ENCODE data around the gene SLC6A12. TPM values are rescaled to one million over a fixed set of nuclear protein-coding genes. Genes with fewer than 3 reads are reported as not detected.
"Not testable (repeated sequence)": the region's sequence is repeated elsewhere in the genome, so short reads cannot be mapped to it uniquely, and the experiment has no call there.

SLC6A12 gene
- polyA plus RNA-seq, 12 donors = 0.27 to 1.1 (median 0.61) TPM; not detected in 2

DNA sequence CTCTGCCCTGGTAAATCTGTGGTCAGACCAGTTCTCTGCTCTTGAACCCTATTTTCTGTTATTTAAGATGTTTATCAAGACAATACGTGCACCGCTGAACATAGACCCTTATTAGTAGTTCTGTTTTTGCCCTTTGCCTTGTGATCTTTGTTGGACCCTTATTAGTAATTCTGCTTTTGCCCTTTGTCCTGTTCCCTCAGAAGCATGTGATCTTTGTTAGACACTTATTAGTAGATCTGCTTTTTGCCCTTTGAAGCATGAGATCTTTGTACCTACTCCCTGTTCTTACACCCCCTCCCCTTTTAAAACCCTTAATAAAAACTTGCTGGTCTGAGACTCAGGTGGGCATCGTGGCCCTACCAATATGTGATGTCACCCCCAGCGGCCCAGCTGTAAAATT lies 22.0 kb upstream of the SLC6A12 start:
- DNase-seq = not testable (repeated sequence)

DNA sequence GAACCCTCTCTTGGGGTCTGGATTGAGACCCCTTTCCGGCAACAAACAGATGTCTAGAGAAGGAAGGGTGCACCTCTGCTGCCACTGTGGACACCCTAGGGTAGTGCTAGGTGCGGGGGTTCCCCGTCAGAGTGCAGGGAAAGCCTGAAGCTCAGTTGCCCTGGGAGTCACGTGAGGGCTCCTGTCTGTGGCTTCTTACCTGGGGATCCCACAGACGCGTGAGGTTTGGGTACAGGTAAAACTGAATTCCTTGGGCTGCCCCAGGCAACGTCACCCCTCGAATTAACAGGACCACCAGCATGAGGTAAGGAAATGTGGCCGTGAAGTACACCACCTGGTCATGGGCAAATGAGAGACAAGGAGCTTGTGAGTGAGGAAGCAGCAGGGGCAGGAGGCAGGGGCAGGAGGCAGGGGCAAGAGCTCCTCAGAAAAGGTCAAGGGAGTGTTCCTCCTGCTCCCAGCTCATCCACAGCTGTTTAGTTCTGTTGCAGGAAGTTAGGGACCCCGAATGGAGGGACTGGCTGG lies 21.0 kb upstream of the SLC6A12 start:
- no peak for DNase-seq

GRCh38 chr12:234019-234418 lies 20.1 kb upstream of the SLC6A12 start:
- DNase-seq = no peak

GRCh38 chr12:233615-233968 lies 19.6 kb upstream of the SLC6A12 start:
- DNase-seq = no peak

DNA sequence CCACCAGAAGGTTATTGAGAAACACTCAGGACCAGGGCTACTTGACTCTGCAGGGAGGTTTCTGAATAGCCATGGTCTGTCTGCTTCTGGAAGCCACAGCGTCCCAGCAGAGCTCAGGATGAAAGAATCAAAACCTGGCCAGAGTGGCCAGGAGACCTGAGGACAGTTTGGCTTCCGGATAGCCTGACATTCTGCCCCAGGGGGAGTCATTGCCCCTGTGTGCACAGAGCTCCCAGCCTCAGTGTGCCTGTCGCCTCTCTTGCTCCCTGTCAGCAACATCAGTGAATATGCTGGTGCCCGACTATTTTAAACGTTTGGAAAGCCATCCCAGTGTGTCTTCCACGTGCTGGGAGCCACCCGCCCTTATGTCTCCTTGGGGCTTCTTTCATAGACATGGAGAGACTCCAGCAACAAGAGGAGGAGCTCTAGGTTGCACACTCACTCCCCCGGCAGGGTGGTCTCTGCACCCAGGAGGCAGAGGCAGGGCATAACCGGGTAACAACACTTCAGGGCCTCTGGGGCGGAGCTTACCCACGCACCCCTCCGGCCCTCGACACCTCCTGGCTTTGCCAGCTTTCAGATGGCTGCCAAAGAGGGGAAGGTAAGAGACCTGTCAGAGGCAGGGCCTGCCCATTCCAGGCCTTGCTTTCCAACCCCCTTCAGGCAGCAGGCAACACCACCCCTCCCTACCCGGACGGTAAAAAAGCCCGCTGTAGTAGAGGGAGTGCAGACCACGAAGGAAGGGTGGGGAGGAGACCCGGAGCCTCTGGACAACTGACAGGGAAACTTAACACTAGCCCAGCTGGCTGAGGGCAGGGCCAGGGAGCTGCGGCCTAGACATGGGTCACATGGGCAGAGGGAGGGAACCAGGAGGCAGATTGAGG lies 19.0 kb upstream of the SLC6A12 start:
- DNase-seq = no peak

DNA sequence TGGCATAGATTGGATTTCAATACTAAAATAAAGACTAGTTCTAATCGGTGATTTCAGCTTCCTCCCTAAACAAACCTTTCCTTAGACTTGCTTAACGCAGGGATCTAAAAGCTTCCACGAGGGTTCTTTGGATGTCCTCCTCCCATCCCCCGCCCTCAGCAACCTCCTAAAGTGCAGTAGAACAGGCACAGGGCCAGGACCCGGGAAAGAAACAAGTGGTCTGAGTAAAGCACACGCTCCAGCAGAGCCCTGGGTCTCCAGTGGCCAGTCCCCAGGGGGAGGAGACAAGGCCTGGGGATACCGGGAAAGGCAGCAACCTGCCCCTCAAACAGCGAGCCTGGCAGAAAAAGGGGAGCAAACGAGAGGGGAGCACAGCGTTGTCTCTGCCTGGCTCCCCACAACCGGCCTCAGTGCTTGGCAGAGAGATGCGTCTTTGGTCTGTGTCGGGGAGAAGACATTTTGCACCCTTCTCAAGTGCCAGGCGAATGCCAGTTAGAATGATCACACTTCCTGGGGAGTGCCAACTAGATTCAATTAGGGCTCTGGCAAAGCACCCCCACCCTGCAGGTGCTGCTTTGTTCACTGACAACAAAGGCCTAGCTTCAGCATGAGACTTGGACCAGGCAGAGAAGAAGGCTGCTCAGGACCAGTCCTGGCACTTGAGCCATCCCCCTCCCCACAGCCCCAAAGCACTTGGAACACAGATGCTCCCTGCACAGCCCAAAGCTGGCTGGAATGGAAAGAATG lies 17.1 kb upstream of the SLC6A12 start:
- DNase-seq = no peak

DNA sequence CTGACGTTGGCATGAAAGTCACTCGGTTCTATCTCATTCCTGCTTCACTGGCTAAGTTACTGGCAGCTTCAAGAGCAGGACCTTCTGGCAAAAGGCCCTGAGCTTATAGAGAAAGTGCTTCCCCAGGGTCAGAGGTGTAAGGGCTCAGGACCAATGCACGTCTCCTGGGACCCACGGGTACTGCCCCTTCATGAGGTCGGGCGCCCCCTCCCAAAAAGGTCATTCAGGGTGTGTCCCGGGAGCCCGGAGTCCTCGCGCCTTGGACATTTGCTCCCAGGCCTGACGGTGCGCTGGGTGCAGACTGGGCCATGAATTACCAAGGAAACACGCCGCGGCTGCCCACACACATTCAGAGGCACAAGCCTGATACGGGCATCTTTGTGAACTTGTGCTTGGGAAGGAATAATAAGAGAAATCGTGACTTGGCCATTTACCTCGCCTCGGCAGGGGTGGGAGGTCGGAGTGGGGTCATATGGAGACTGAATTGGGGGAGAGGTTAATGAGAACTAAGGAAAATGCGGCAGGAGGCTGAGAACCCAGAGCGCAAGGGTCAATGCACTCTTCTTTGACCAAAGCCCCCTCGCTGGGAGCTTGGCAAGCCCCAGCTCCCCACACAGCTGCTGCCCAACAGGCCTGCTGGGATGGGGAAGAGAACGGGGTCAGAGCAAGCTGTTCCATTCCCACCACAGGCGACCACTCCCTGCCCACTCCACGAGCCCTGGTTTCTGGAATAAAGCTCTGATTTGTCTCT lies 15.7 kb upstream of the SLC6A12 start:
- no peak for DNase-seq

- DNase-seq = no peak
These were observed 14.9 kb upstream of the SLC6A12 start for GRCh38 chr12:228846-229200.

GRCh38 chr12:227923-228845 lies 14.2 kb upstream of the SLC6A12 start:
- no peak for DNase-seq

GRCh38 chr12:227286-227915 lies 13.4 kb upstream of the SLC6A12 start:
- DNase-seq = no peak

DNA sequence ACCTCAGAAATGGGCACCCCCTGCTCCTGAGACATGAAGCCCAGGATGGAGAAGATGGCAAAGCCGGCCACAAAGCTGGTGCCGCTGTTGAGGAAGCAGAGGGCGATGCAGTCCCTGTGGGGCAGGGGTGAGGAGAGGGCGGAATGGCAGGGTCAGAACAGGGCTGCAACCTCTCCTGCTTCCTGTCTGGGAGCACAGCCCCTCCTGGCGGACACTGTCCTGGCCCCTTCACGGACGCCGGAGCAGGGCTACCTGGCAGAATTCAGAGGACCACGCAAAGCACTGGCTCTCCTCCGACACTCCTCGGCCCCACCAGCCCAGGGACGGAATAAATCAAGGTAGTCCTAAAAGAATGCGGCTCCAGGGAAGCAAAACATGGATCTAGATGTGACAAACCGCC lies 12.4 kb upstream of the SLC6A12 start:
- DNase-seq = no peak

GRCh38 chr12:225012-225411 lies 11.1 kb upstream of the SLC6A12 start:
- no peak for DNase-seq

- DNase-seq = no peak
These were observed 10.4 kb upstream of the SLC6A12 start for GRCh38 chr12:224330-224729.

GRCh38 chr12:223841-224240 lies 9.9 kb upstream of the SLC6A12 start:
- no peak for DNase-seq

DNA sequence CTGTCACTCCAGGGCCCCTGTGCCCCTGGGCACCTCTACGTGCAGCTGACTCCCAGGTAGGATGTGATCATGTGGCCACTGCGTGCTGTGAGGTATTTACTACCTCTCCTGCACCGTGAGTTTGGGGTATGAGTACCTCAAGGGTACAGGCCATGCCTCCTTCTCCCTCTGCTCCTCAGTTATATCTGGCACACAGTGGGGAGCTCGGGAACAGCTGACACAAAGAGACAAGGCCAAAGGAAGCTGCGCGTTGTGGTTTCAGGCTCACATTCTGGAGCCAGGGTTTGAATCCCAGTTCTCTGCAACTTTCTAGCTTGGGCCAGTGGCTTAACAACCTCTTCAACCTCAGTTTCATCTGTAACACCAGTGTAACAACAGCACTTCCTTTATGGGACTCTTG lies 7.8 kb upstream of the SLC6A12 start:
- DNase-seq = no peak

GRCh38 chr12:220946-221550 lies 7.1 kb upstream of the SLC6A12 start:
- no peak for DNase-seq

DNA sequence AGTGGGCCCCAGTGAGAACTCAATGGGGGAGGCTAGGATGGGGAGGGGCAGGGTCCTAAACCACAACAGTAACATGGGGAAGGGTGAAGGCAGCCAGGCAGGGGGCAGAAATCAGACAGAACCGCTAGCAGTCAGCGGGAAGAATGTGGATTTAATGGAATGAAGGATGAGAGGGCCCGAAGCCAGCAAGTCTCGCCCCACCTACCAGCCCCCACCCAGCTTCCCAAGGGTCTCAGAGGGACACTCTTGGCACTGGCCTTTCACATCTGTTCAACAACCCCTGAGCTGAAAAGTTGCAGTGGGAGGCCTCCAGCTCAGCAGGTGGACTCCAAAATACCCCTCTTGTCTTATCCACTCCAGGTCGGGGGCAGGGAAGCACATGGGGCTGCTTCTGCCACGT lies 6.5 kb upstream of the SLC6A12 start:
- DNase-seq = no peak

GRCh38 chr12:219891-220352 lies 6.0 kb upstream of the SLC6A12 start:
- DNase-seq = no peak

DNA sequence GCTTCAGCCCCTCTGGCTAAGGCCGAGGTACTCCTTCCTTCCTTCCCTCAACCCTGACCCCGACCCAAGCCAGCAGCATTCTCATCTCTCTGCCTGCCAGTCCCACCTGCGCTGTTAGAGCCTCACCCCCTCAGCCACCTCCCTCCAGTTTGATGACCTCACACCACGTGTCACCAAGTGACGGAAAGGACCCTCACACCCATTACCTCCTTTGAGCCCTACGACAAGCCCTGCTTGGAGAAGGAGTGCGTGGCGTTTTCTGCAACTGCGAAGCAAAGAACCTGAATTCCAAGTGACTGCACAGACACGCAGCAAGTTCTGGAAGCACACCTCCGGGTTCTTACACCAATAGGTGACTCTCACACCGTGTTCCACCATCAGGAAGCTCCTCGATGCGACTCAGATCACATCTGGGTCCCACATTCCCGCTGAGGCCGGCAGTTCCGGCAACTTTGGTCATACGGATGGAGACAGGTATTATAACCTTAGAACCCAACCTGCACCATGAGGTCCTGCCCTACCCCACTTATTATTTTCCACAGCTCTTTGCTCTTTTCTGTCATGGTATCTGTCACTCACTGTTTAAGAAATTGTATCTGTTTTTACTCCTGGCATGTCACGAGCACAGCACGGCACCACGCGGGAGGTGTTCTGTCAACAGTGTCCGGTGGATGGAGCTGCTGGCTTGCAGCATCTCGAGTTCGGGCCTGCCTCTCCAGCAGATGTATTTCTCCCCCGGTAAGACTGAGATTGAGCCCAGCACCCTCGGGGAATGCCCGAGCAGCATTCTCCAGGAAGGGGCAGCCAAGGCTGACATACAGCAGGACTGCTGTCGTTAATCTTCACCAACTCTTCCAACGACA lies 5.0 kb upstream of the SLC6A12 start:
- DNase-seq = no peak

Data from muscle of arm (tissue), 12 donors.